Measurements from ENCODE around the gene ERMAP.

The ERMAP gene

GRCh38 chr1:42888013-42888633 is 71.2 kb downstream of the ERMAP start:
- H3K4me3 ChIP-seq (ENCODE audit: low read depth, low read length), result no peak overlapping the region
- TF ChIP-seq CTCF (IDR thresholded peaks at IDR 0.05; ENCODE audit: insufficient read depth, low read depth, low read length, missing control alignments), result no peak
- DNase-seq (ENCODE audit: low read depth), result no peak

GRCh38 chr1:42889264-42889663 is 72.3 kb downstream of the ERMAP start:
- no peak for TF ChIP-seq CTCF (IDR thresholded peaks at IDR 0.05; ENCODE audit: insufficient read depth, low read depth, low read length, missing control alignments)
- no peak overlapping the region for H3K4me3 ChIP-seq (ENCODE audit: low read depth, low read length)
- DNase-seq (ENCODE audit: low read depth), result no peak

GRCh38 chr1:42891465-42892138 is 74.7 kb downstream of the ERMAP start:
- TF ChIP-seq CTCF (IDR thresholded peaks at IDR 0.05; ENCODE audit: insufficient read depth, low read depth, low read length, missing control alignments), result no peak
- no peak for DNase-seq (ENCODE audit: low read depth)
- no peak overlapping the region for H3K4me3 ChIP-seq (ENCODE audit: low read depth, low read length)
